H1 (cell line): ENCODE measurements around the gene RNGTT. TPM values are rescaled to one million over a fixed set of nuclear protein-coding genes. Genes with fewer than 3 reads are reported as not detected.

Experiments
- CTCF ChIA-PET: fragments of 300-600 bp; sonication (Branson Sonifier 250); formaldehyde crosslinking; loops from one replicate; lab custom pipeline; 2021; ENCODE audit not compliant: partially characterized antibody; lab: Charles Lee
- POLR2A ChIA-PET: fragments of 300-600 bp; sonication (Branson Sonifier 250); formaldehyde crosslinking; loops from one replicate; lab custom pipeline; 2021; ENCODE audit warnings: inconsistent platforms; ENCODE audit not compliant: partially characterized antibody; lab: Charles Lee
- DNase-seq, 2 experiments: peaks; one replicate each; pipeline versions ENCODE4 v3.0.0 to v3.0.0-alpha.2; 2010 to 2022; ENCODE audit warnings: low spot score in 2 of 2, low read depth in 1 of 2, mixed read lengths in 1 of 2
- FAIRE-seq: peaks from 2 replicates; lab custom pipeline; 2011; peaks lifted over from hg19 to GRCh38; lab: Jason Lieb, UNC
- H2AFZ ChIP-seq: 2 replicates; pipeline ENCODE4 v1.8.1; 2012; ENCODE audit warnings: low read length, inconsistent platforms
- H2AK5ac ChIP-seq: 2 replicates; pipeline ENCODE4 v1.6.1; 2013; ENCODE audit warnings: low read depth, low read length
- H2BK120ac ChIP-seq: replicated peaks from 2 replicates; pipeline ENCODE3; 2013; ENCODE audit warnings: low read depth, low read length, inconsistent platforms
- H2BK12ac ChIP-seq: 2 replicates; pipeline ENCODE4 v1.6.1; 2013; ENCODE audit warnings: low read depth, low read length
- H2BK15ac ChIP-seq: 2 replicates; pipeline ENCODE4 v1.6.1; 2013; ENCODE audit warnings: low read length
- H2BK20ac ChIP-seq: 2 replicates; pipeline ENCODE4 v1.6.1; 2013; ENCODE audit warnings: low read length
- H2BK5ac ChIP-seq: 2 replicates; pipeline ENCODE4 v1.6.1; 2013; ENCODE audit warnings: low read depth, low read length
- H3K14ac ChIP-seq: 2 replicates; pipeline ENCODE4 v1.6.1; 2013; ENCODE audit warnings: inconsistent platforms; ENCODE audit not compliant: insufficient read length
- H3K18ac ChIP-seq: 2 replicates; pipeline ENCODE4 v1.6.1; 2013; ENCODE audit warnings: low read length; ENCODE audit errors: extremely low read depth
- H3K23ac ChIP-seq: 2 replicates; pipeline ENCODE4 v1.6.1; 2013; ENCODE audit warnings: inconsistent platforms; ENCODE audit not compliant: insufficient read length
- H3K23me2 ChIP-seq: 2 replicates; pipeline ENCODE4 v1.6.1; 2013; ENCODE audit warnings: low read depth, low read length
- H3K27ac ChIP-seq: 2 replicates; pipeline ENCODE4 v1.6.1; 2011; ENCODE audit warnings: low read depth, low read length, inconsistent platforms
- H3K27me3 ChIP-seq, 4 experiments: replicated peaks in 1 of 4; 1 replicate in 1 of 4; 2 replicates in 3 of 4; pipeline versions ENCODE4 v1.6.1 to v1.8.1; 2011 to 2013; ENCODE audit warnings: low read length in 3 of 4, mild to moderate bottlenecking in 3 of 4, inconsistent platforms in 2 of 4, mixed read lengths in 2 of 4, moderate library complexity in 1 of 4; ENCODE audit not compliant: control insufficient read depth in 3 of 4, insufficient read depth in 3 of 4; ENCODE audit errors: extremely low read depth in 1 of 4
- H3K36me3 ChIP-seq, 4 experiments: 2 replicates each; pipeline versions ENCODE4 v1.6.1 to v1.8.1; 2011 to 2013; ENCODE audit warnings: mild to moderate bottlenecking in 4 of 4, low read length in 3 of 4, moderate library complexity in 2 of 4, control low read depth in 1 of 4, inconsistent platforms in 1 of 4; ENCODE audit not compliant: insufficient read depth in 4 of 4, control insufficient read depth in 2 of 4
- H3K4ac ChIP-seq: replicated peaks from 2 replicates; pipeline ENCODE3; 2013; ENCODE audit warnings: low read length, low read depth, mixed read lengths, inconsistent platforms; ENCODE audit not compliant: insufficient read length
- H3K4me1 ChIP-seq, 4 experiments: replicated peaks in 1 of 4; 1 replicate in 1 of 4; 2 replicates in 3 of 4; pipeline versions ENCODE4 v1.6.1 to v1.8.1; 2011 to 2013; ENCODE audit warnings: low read length in 3 of 4, inconsistent platforms in 2 of 4, mixed read lengths in 1 of 4; ENCODE audit not compliant: insufficient read depth in 4 of 4, control insufficient read depth in 3 of 4
- H3K4me2 ChIP-seq, 2 experiments: 2 replicates each; pipeline versions ENCODE4 v1.6.1 to v1.8.1; 2011 to 2013; ENCODE audit warnings: low read depth in 2 of 2, low read length in 2 of 2, control low read depth in 1 of 2, inconsistent platforms in 1 of 2, mild to moderate bottlenecking in 1 of 2; ENCODE audit not compliant: insufficient read depth in 1 of 2
- H3K4me3 ChIP-seq, 4 experiments: fragments of 200-600, 300-600 bp in 1 of 4; sonication (generic), shearing (Covaris generic), sonication (Bioruptor Twin) in 1 of 4; 2 replicates each; pipeline versions ENCODE4 v1.5.1 to v1.8.1; 2011 to 2016; ENCODE audit warnings: low read length in 4 of 4, low read depth in 3 of 4, control low read depth in 2 of 4, inconsistent platforms in 2 of 4, mild to moderate bottlenecking in 2 of 4, mixed read lengths in 1 of 4, moderate library complexity in 1 of 4; ENCODE audit not compliant: insufficient read depth in 2 of 4; ENCODE audit errors: extremely low read depth in 1 of 4
- H3K56ac ChIP-seq: replicated peaks from 2 replicates; pipeline ENCODE3; 2013; ENCODE audit warnings: low read depth, mild to moderate bottlenecking, mixed read lengths, low read length, inconsistent platforms; ENCODE audit not compliant: insufficient read length
- H3K79me1 ChIP-seq: 2 replicates; pipeline ENCODE4 v1.6.1; 2013; ENCODE audit warnings: low read depth, low read length, control low read depth
- H3K79me2 ChIP-seq, 2 experiments: 2 replicates each; pipeline versions ENCODE4 v1.6.1 to v1.8.1; 2012 to 2013; ENCODE audit warnings: low read length in 2 of 2, mild to moderate bottlenecking in 2 of 2, inconsistent platforms in 1 of 2; ENCODE audit not compliant: insufficient read depth in 2 of 2, control insufficient read depth in 1 of 2
- H3K9ac ChIP-seq, 4 experiments: replicated peaks in 1 of 4; 1 replicate in 1 of 4; 2 replicates in 3 of 4; pipeline versions ENCODE4 v1.6.1 to v1.8.1; 2011 to 2013; ENCODE audit warnings: low read depth in 3 of 4, low read length in 3 of 4, control low read depth in 2 of 4, mild to moderate bottlenecking in 2 of 4, moderate library complexity in 2 of 4, inconsistent platforms in 1 of 4; ENCODE audit errors: extremely low read depth in 1 of 4
- H3K9me3 ChIP-seq, 2 experiments: 2 replicates each; pipeline versions ENCODE4 v1.6.1 to v1.8.1; 2012 to 2013; ENCODE audit warnings: mild to moderate bottlenecking in 2 of 2, moderate library complexity in 2 of 2, control low read depth in 1 of 2, inconsistent platforms in 1 of 2, low read depth in 1 of 2, low read length in 1 of 2, mixed read lengths in 1 of 2; ENCODE audit not compliant: insufficient read depth in 2 of 2
- H4K20me1 ChIP-seq, 2 experiments: replicated peaks in 1 of 2; 2 replicates each; pipeline versions ENCODE3 to v1.8.1; 2011 to 2013; ENCODE audit warnings: inconsistent platforms in 2 of 2, low read length in 2 of 2, mild to moderate bottlenecking in 1 of 2; ENCODE audit not compliant: insufficient read depth in 2 of 2, control insufficient read depth in 1 of 2
- H4K5ac ChIP-seq: 2 replicates; pipeline ENCODE4 v1.6.1; 2013; ENCODE audit warnings: low read length, low read depth, mixed read lengths, inconsistent platforms; ENCODE audit not compliant: insufficient read length
- H4K8ac ChIP-seq: 2 replicates; pipeline ENCODE4 v1.8.0; 2013; ENCODE audit warnings: mild to moderate bottlenecking, moderate library complexity, low read length, inconsistent platforms; ENCODE audit not compliant: insufficient read depth; ENCODE audit errors: extremely low read depth
- H4K91ac ChIP-seq: replicated peaks from 2 replicates; pipeline ENCODE3; 2013; ENCODE audit warnings: low read length, mixed read lengths, inconsistent platforms; ENCODE audit not compliant: insufficient read length
- CEBPB ChIP-seq: IDR thresholded peaks from 2 replicates; pipeline ENCODE4 v1.6.1; 2012; ENCODE audit warnings: low read depth, low read length
- MAFK ChIP-seq: IDR thresholded peaks from 2 replicates; pipeline ENCODE4 v1.6.1; 2012; ENCODE audit warnings: low read depth, mild to moderate bottlenecking, improper control_type of control experiment, low read length
- POLR2AphosphoS5 ChIP-seq: IDR thresholded peaks from 2 replicates; pipeline ENCODE4 v1.6.1; 2011; ENCODE audit warnings: low read depth, low read length
- SIN3A ChIP-seq, 2 experiments: IDR thresholded peaks in 1 of 2; conservative IDR thresholded peaks in 1 of 2; 2 replicates each; pipeline ENCODE4 v1.6.1; 2011 to 2012; ENCODE audit warnings: low read length in 2 of 2, improper control_type of control experiment in 1 of 2, low read depth in 1 of 2, mild to moderate bottlenecking in 1 of 2
- TBP ChIP-seq: IDR thresholded peaks from 2 replicates; pipeline ENCODE4 v1.6.1; 2011; ENCODE audit warnings: low read depth, low read length, improper control_type of control experiment
- WGBS, 2 experiments: shearing (Covaris generic) in 1 of 2; methylation state at CpG; one replicate each; pipeline versions ENCODE4 v1.1.6 to v1.1.7; 2013 to 2015; ENCODE audit warnings: low lambda C conversion rate in 2 of 2, mixed read lengths in 2 of 2, inconsistent platforms in 1 of 2, low coverage in 1 of 2, missing lambda C conversion rate in 1 of 2; ENCODE audit not compliant: insufficient replicate concordance in 2 of 2, insufficient coverage in 1 of 2, insufficient read length in 1 of 2; ENCODE audit errors: extremely low coverage in 1 of 2, missing lambda C conversion rate in 1 of 2; 5-methylcytosine and 5-hydroxymethylcytosine counted together
- polyA plus RNA-seq, 7 experiments: library from polyadenylated mRNA; depleted of rRNA in 3 of 7; stranded (reverse) in 5 of 7; unstranded in 2 of 7; fragments of >200 nt in 5 of 7; fragments of 200-250 nt in 2 of 7; gene quantifications; 1 replicate in 5 of 7; 2 replicates in 1 of 7; 4 replicates in 1 of 7; pipeline versions ENCODE4 v1.2.1 to v1.2.3, GENCODE V29; 2011 to 2013; ENCODE audit warnings: missing spikeins in 2 of 7, mixed read lengths in 2 of 7
- total RNA-seq: library from RNA; stranded (reverse); fragmentation: NEBNext Ultra II Directional; extraction: Animal tissue kit (Norgen Biotek cat#: 25700); gene quantifications from 2 replicates; pipeline ENCODE4 v1.2.1, GENCODE V29; 2021
- TF ChIP-seq, protein P1 (sequence below): IDR thresholded peaks from 2 replicates; pipeline ENCODE4 v1.6.1; 2012; ENCODE audit warnings: inconsistent platforms

Gene RNGTT
- total and polyA plus RNA-seq, 2 of the 8 experiments (the other 6 are each of a cell fraction or from before 2014, with no cell fraction given): 3.6 to 21.2 TPM

DNA sequence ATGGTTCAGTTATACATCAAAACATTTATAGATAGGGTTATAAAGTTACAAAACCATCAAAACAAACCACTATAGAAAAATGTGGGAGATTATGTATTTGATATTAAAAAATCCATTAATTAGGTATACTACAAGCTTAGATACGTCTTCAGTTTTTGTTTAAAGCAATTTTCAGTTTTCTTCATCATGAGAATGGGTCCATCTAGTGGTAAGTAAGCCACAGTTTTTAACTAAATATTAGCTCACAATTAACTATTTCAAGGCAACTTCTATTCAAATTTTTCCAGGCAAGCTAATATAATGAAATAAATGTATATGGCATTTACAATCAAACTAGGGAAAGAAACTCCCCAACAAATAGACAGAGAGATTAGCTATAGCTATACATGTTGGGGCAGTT is 44.4 kb downstream of the RNGTT start:
- CTCF ChIA-PET: interaction anchor here (0.7 to 1.9 kb wide), 5 partner anchors 11 to 985 kb away, joined by 3 to 14 read pairs (median 4); no protein-coding TSS in a partner anchor
- Histone ChIP-seq H3K9ac (no peak overlapping the region), H4K8ac (no peak overlapping the region)

More for the DNA sequence above, 44.4 kb downstream of the RNGTT start:
- Histone ChIP-seq H2BK15ac (no peak overlapping the region), H3K23me2 (no peaks in the 10 kb centered on the region), H2AK5ac (no peak overlapping the region), H3K79me2 (peaks cover 0 to 9% of the 10 kb centered on the region in 2 experiments; a peak in 2 of 4 replicates), H2BK5ac (no peak overlapping the region), H3K27ac (no peak overlapping the region), H3K4me1 (no peaks in the 10 kb centered on the region; a peak in 1 of 7 replicates), H2BK12ac (no peak overlapping the region), H3K36me3 (peaks cover 0 to 5% (median 3%) of the 10 kb centered on the region in 4 experiments; a peak in 2 of 8 replicates), H2BK120ac (no peak overlapping the region), H2BK20ac (no peak overlapping the region), H3K23ac (no peak overlapping the region), H3K79me1 (no peaks in the 10 kb centered on the region), H3K4me3 (no peak overlapping the region), H3K56ac (no peak overlapping the region), H2AFZ (no peak overlapping the region), H4K91ac (no peak overlapping the region), H4K20me1 (no peaks in the 10 kb centered on the region), H3K9me3 (no peaks in the 10 kb centered on the region), H3K14ac (no peak overlapping the region), H4K5ac (no peak overlapping the region), H3K4ac (no peak overlapping the region), H3K18ac (no peak overlapping the region), H3K4me2 (no peak overlapping the region), H3K27me3 (no peaks in the 10 kb centered on the region)
- WGBS, 2 experiments: 92% methylated on average over 1 of the region's 1 CpG; no CpG with 5 or more reads in 1 of the 2 experiments
- no peak for DNase-seq
- FAIRE-seq: no peak
- no peak for TF ChIP-seq POLR2AphosphoS5
- no peak for TF ChIP-seq TBP
- no peak for TF ChIP-seq MAFK
- no peak for TF ChIP-seq SIN3A (conservative IDR thresholded peaks at IDR 0.05 in 1 of 2, IDR thresholded peaks at IDR 0.05 in 1 of 2; ENCODE audit: low read depth in 1 of 2, low read length in 2 of 2)
- TF ChIP-seq, protein P1, sequence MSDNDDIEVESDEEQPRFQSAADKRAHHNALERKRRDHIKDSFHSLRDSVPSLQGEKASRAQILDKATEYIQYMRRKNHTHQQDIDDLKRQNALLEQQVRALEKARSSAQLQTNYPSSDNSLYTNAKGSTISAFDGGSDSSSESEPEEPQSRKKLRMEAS: no peak
- TF ChIP-seq CEBPB: no peak
- POLR2A ChIA-PET: no interaction called here
